Stromal cell of bone marrow (primary cell): ENCODE results near the gene MIER3.
A peak's percentile ranks its signal among the peaks of the same experiment; 100 is the strongest.
"Not testable (repeated sequence)": the region's sequence is repeated elsewhere in the genome, so short reads cannot be mapped to it uniquely, and the experiment has no call there.

ENCODE experiments used
- DNase-seq: peaks from one replicate; pipeline ENCODE4 v3.0.0-alpha.2; 2012; ENCODE audit warnings: low read depth

Gene MIER3

DNA sequence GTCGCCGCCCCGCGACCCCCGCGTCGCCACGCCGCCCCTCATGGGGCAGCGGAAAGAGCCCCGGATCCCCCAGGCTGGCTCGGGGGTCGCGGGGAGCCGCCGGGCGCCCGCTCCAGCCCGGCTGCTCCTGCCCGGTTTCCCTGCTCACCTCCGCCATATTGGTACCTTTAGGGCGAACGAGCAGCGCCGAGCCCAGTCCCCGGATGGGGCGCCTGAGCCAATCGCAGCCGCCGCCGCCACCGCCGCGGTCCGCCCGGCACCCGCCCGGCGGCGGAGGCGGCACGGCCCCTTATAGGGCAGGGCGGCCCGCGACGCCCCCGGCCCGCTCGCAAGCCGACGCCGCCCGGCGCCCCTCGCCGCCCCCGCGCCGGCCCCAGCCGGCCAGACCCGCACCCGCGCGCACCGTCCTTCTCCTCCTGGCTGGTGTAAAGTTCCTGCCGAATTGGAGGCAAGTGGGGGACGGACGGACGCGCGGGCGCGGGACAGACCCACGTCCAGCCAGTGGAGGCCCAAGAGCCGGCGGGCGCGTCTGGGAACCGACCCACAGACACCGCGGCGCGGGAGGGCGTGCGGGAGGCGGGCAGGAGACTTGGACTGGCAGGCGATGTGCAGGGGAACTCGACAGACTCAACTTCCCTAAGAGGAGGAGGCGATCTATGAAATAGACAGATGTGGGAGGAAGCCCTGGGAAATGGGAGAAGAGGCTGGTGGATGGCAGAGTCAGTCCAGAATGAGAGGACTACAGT, at the start of gene MIER3:
TSS of gene MIER3 (minus strand) at position 178 of the 746 bp plus-strand sequence. CDS start at position 157, 21 bp downstream.
- peak; percentile 50 for DNase-seq

DNA sequence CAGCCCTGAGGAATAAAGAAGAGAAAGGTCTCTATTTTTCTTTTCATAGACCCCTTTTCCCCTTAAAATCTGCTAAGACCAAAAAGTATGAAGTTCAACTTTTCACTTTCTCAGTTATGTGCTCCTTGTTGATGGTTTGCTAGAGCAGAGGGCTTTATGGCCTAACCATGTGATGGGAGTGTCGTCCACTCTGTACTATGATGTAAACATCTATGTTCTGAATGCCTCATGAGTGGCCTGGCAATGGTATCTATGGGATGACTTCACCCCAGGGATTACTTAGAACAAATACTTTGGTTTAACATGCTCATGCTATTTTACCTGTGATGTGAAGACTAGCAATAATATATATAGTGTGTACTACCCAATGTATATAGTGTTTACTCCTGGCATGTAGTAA, 43.7 kb upstream of the MIER3 start:
- no peak for DNase-seq

DNA sequence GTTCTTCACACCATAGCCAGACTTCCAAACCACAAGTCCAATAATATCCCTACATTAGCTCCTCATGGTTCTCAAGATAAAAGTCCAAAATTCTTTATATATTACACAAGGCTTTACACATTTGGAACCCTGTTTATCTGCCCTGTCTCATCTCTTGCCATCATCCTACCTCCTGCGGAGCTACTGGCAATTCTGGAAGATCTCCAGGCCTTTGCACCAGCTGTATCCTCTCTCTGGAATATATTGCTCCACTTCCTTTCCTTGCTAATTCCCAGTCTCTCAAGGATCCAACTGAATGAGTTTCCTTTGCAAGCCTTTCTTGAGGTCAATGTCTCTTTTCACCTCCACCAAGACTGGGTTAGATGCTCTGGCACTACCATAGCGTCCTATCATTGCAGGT, 41.3 kb upstream of the MIER3 start:
- no peak for DNase-seq

GRCh38 chr5:56989676-56990075, 37.8 kb upstream of the MIER3 start:
- DNase-seq = no peak

DNA sequence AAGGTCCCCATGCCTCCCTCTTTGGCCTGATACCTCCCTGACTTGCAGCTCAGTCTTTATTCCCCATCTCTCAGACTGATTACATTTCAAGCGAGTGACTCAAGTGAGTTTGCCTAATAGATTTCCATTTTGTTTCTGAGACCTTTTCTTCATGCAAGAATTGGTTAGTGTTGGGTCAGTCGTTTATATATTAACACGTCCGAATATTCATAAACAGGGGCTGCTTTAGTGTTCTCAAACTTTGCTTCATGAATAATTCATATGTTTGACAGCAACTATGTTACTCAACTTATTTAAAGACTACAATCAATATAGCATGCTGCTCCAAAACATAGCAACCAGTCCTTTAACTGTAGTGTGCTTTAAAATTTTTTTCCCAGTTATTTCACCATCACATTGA, 36.6 kb upstream of the MIER3 start:
- no peak for DNase-seq

DNA sequence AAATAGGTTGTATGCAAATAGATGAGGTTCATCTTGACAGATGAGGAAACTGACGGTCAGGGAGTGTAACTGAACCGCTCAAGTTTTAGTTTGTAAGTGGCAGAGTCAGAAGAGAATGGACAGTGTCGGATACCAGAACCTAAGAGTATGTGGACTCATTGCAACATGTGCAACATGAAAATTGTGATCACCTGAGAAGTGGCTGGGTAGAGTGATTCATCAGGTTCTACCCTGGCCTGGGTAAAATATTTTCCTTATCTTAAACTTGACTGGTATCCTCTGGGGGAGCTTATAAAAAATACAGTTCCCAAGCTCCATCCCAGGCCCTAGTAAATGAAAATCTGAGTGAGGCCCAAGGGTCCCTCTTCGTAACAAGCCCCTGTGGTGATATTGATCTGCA, 35.2 kb upstream of the MIER3 start:
- no peak for DNase-seq

DNA sequence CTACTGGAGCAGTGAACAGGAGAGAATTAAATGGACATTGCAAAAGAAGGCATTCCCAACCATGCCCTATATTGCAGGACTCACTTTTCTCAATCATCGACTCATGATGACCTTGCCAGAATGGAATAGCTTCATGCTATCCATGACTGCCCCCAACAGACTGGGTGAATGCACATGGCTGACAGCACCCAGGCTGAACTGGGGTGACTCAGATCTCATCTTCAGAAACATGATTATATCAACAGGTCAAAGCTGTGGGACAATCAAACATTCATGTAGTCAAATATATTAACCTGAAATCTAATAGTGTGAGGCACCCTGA, 34.7 kb upstream of the MIER3 start:
- DNase-seq = no peak

DNA sequence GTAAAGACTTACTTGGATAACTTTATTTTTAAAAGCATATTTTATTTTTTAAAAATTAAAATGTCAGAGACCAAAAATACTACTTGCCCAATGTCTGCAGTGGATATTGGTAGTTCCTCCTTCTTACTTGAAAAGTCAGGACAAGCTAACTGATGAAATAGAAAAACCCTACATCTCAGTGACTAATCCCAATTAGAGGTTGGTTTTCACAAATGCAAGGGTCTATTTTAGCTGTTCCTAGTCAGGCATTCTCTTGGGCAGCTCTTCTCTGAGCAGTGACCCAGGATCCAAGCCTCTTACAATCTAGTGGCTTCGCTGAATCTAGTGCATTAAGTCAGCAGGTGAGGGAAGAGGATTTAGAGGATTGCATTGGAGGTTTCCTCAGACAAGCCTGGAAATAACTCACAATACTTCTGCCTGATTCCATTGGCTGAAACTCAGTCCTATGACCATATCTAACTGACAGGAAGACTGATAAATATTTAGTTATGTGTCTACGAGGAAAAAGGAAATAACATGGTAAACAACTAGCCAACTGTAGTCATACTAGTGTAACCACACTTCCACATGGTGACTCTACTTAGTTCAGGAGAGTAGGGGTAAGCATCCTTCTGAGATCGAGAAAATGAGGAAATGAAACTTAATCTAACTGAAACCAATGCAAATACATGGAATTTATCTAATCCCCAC, 34.2 kb upstream of the MIER3 start:
- no peak for DNase-seq

- DNase-seq = no peak
These were observed 32.5 kb upstream of the MIER3 start for GRCh38 chr5:56984445-56984844.

DNA sequence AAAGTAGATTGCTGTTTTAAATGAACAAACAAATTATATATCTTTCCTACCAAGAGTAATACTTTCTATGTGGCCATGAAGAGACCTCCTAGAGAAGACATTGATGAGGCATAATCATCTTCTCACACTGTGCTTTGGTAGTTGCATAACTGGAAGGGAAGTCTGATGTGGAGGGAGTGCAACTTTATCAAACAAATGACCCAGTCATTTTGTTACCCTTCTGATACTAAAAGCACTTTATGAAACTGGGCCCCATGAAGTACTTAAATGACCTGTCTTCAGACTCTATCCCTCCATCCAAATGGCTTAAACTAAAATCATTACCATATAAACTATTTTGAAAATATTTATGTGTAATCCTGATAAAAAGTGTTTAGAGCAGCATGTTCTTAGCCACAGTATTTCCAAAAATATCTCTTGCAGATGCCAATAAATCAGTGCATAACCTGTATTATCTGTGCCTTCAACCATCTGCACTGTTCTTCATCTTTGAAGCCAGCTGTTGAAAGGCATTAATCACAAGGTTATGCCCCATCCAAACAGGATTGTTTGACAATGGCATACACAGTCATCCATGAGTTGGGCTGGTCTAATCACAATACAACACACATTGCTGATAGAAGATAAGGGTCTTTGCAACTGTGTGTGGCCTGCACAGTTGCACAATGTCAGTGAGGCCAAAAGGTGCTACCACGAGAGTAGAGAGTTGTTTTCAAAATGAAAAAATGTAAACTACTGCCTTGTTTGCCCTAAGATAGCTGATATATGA, 31.9 kb upstream of the MIER3 start:
- no peak for DNase-seq

- DNase-seq = no peak
These were observed 29.8 kb upstream of the MIER3 start for GRCh38 chr5:56981548-56982315.

DNA sequence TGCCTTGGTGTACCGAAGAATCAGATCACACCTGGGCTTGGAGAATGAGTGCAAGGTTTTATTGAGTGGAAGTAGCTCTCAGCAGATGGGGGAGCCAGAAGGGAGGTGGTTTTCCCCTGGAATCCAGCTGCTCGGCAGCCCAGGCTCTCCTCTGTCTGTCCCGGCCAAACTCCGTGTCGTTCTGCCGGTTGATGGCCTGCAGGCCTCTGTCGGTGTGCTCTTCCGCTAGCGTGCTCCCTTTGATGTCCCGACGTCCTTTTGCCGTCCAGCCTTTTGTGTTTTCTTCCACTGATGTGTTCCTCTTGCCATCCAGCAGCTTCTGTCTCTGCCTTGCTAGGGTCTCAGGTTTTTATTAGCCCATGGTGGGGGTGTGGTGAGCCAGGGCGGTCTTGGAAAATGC, 28.0 kb upstream of the MIER3 start:
- DNase-seq = no peak

- not testable (repeated sequence) for DNase-seq
These were observed 27.6 kb upstream of the MIER3 start for GRCh38 chr5:56979526-56979925.

GRCh38 chr5:56977822-56978221, 25.9 kb upstream of the MIER3 start:
- DNase-seq = no peak

- no peak for DNase-seq
These were observed 25.1 kb upstream of the MIER3 start for GRCh38 chr5:56977021-56977420.

- DNase-seq = no peak
These were observed 22.3 kb upstream of the MIER3 start for GRCh38 chr5:56974241-56974640.

GRCh38 chr5:56973473-56973872, 21.6 kb upstream of the MIER3 start:
- DNase-seq = no peak

DNA sequence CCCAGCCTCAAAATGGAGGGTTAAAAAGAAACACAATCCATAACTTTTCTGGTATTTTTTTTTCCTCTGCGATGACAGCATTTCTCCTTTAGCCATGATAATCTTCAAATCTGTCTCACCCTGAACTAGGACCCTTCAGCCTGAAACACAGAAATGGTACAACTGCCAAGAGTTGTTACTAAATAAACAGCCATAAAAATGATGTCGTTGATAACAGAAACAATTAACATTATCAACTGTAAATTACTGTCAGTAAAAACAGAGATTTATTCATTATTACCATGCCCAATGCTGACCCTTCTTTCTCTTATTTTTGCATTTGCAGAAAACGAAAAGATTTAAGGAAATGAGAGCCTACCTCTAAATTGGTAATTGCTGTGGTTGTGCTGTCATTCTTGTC, 19.4 kb upstream of the MIER3 start:
- DNase-seq = no peak

DNA sequence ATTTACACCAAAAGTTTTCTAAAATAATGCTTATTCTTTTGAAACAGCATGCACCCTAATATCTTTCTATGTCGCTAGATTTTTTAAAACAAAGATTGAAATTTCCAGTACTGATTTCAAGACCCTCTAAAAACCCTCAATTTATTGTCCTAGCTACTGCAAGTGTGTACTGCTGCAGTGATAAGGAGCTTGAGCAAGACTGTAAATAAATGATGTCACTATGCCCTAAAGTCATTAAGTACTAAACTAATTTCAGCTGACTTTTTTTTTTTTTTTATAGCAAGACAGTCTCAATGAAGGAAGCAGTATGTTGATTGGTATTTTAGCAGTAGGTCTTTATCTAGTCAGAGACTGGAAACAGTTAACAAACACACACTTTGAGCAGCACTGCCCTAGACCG, 12.2 kb upstream of the MIER3 start:
- DNase-seq = no peak

- DNase-seq = no peak
These were observed 11.3 kb upstream of the MIER3 start for GRCh38 chr5:56963246-56963645.

GRCh38 chr5:56962286-56962685, 10.4 kb upstream of the MIER3 start:
- no peak for DNase-seq

DNA sequence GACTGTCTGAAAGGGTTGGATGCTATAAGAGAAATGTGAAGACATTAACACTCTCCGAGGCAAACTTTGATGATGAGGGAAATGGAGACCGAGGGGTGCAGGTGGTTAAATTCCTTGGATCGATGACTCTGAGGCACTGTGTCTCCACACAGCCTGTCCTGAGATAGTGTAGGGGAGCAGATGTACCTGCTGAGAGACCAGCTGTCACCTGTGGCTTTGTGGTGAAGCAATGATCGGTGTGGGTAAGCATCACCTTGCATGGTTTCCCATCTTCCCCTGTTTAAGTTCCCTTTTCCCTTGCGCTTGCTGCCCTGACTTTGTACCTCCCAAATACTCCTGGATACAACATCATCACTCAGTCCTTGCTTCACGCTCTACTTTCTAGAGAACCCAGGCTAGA, 9.8 kb upstream of the MIER3 start:
- DNase-seq = no peak
